Hepatocyte (in vitro differentiated cells): ENCODE data around the gene TECPR1. TPM values are rescaled to one million over a fixed set of nuclear protein-coding genes. Genes with fewer than 3 reads are reported as not detected.

Source experiments
- DNase-seq: peaks from one replicate; pipeline ENCODE4 v3.0.0-alpha.2; 2016; ENCODE audit warnings: low spot score
- H2AFZ ChIP-seq: fragments of 200-600 bp; sonication (generic); 2 replicates; pipeline ENCODE4 v1.6.0; 2016; ENCODE audit warnings: antibody characterized with exemption, mild to moderate bottlenecking
- H3K27ac ChIP-seq: fragments of 200-600 bp; sonication (generic); 2 replicates; pipeline ENCODE4 v1.5.1; 2016; ENCODE audit warnings: mild to moderate bottlenecking
- H3K27me3 ChIP-seq: fragments of 200-600 bp; sonication (generic); 2 replicates; pipeline ENCODE4 v1.6.1; 2016
- H3K36me3 ChIP-seq: fragments of 200-600 bp; sonication (generic); replicated peaks from 2 replicates; pipeline ENCODE4 v1.5.1; 2016; ENCODE audit warnings: low read depth; ENCODE audit not compliant: insufficient read depth
- H3K4me1 ChIP-seq: fragments of 200-600 bp; sonication (generic); 2 replicates; pipeline ENCODE4 v1.5.1; 2016; ENCODE audit warnings: mild to moderate bottlenecking, moderate library complexity; ENCODE audit not compliant: insufficient read depth
- H3K4me2 ChIP-seq: fragments of 200-600 bp; sonication (generic); 2 replicates; pipeline ENCODE4 v1.6.0; 2016
- H3K4me3 ChIP-seq: fragments of 200-600 bp; sonication (generic); 2 replicates; pipeline ENCODE4 v1.5.1; 2016; ENCODE audit warnings: mild to moderate bottlenecking
- H3K79me2 ChIP-seq: fragments of 200-600 bp; sonication (generic); 2 replicates; pipeline ENCODE4 v1.6.0; 2017; ENCODE audit warnings: mild to moderate bottlenecking
- H3K9me2 ChIP-seq: fragments of 200-600 bp; sonication (generic); replicated peaks from 2 replicates; pipeline ENCODE4 v1.6.0; 2017; ENCODE audit warnings: mild to moderate bottlenecking; ENCODE audit not compliant: insufficient read depth
- H3K9me3 ChIP-seq: fragments of 200-600 bp; sonication (generic); 2 replicates; pipeline ENCODE4 v1.5.1; 2016; ENCODE audit warnings: low read depth, mild to moderate bottlenecking
- H4K20me1 ChIP-seq: fragments of 200-600 bp; sonication (generic); 2 replicates; pipeline ENCODE4 v1.6.0; 2016; ENCODE audit warnings: mild to moderate bottlenecking; ENCODE audit not compliant: insufficient read depth, poor library complexity, severe bottlenecking
- EZH2 ChIP-seq: fragments of 200-600 bp; sonication (generic); IDR thresholded peaks from 2 replicates; pipeline ENCODE4 v1.6.1; 2016; ENCODE audit warnings: antibody characterized with exemption, mild to moderate bottlenecking, borderline replicate concordance
- EZH2phosphoT487 ChIP-seq: fragments of 200-600 bp; sonication (generic); IDR thresholded peaks from one replicate; pipeline ENCODE4 v1.6.1; 2018; ENCODE audit warnings: antibody characterized with exemption, mild to moderate bottlenecking, low read depth, moderate library complexity; ENCODE audit not compliant: unreplicated experiment, severe bottlenecking
- WGBS: methylation state at CpG from one replicate; pipeline ENCODE4 v1.1.6; 2016; ENCODE audit warnings: low lambda C conversion rate; ENCODE audit errors: missing lambda C conversion rate; 5-methylcytosine and 5-hydroxymethylcytosine counted together
- polyA plus RNA-seq: library from polyadenylated mRNA; unstranded; fragments of >200 nt; fragmentation: Nextera tagmentation; extraction: Ambion mirVana; gene quantifications from 2 replicates; pipeline ENCODE4 v1.2.1, GENCODE V29; 2016
- total RNA-seq: library from RNA; depleted of rRNA; stranded (reverse); fragments of >200 nt; gene quantifications from 2 replicates; pipeline ENCODE4 v1.2.3, GENCODE V29; 2014
- TF ChIP-seq, protein P1 (sequence below): fragments of 200-600 bp; sonication (generic); IDR thresholded peaks from 2 replicates; pipeline ENCODE4 v1.5.1; 2016; ENCODE audit warnings: antibody characterized with exemption, mild to moderate bottlenecking; ENCODE audit not compliant: poor library complexity

Gene TECPR1
- total and polyA plus RNA-seq, 2 experiments from 2014 or later = 9.8 to 10.7 TPM

- H3K4me1 ChIP-seq = peaks cover 6% of the 10 kb centered on the region
- H4K20me1 ChIP-seq = no peaks in the 10 kb centered on the region
- no peaks in the 10 kb centered on the region for H3K9me2 ChIP-seq
- no peaks in the 10 kb centered on the region for H3K36me3 ChIP-seq
- H2AFZ ChIP-seq = no peak overlapping the region
- H3K4me2 ChIP-seq = no peak overlapping the region
- no peaks in the 10 kb centered on the region for H3K79me2 ChIP-seq
- H3K9me3 ChIP-seq = no peaks in the 10 kb centered on the region
- no peaks in the 10 kb centered on the region for H3K27me3 ChIP-seq
- DNase-seq = no peak
- no peak overlapping the region for H3K4me3 ChIP-seq
- no peak overlapping the region for H3K27ac ChIP-seq
- 96% methylated on average over 8 of the region's 8 CpGs for WGBS
- no peak for TF ChIP-seq EZH2
- TF ChIP-seq, protein P1, sequence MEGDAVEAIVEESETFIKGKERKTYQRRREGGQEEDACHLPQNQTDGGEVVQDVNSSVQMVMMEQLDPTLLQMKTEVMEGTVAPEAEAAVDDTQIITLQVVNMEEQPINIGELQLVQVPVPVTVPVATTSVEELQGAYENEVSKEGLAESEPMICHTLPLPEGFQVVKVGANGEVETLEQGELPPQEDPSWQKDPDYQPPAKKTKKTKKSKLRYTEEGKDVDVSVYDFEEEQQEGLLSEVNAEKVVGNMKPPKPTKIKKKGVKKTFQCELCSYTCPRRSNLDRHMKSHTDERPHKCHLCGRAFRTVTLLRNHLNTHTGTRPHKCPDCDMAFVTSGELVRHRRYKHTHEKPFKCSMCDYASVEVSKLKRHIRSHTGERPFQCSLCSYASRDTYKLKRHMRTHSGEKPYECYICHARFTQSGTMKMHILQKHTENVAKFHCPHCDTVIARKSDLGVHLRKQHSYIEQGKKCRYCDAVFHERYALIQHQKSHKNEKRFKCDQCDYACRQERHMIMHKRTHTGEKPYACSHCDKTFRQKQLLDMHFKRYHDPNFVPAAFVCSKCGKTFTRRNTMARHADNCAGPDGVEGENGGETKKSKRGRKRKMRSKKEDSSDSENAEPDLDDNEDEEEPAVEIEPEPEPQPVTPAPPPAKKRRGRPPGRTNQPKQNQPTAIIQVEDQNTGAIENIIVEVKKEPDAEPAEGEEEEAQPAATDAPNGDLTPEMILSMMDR = no peak
- TF ChIP-seq EZH2phosphoT487 = no peak
These were observed 71.3 kb downstream of the TECPR1 start for GRCh38 chr7:98180751-98181150.

DNA sequence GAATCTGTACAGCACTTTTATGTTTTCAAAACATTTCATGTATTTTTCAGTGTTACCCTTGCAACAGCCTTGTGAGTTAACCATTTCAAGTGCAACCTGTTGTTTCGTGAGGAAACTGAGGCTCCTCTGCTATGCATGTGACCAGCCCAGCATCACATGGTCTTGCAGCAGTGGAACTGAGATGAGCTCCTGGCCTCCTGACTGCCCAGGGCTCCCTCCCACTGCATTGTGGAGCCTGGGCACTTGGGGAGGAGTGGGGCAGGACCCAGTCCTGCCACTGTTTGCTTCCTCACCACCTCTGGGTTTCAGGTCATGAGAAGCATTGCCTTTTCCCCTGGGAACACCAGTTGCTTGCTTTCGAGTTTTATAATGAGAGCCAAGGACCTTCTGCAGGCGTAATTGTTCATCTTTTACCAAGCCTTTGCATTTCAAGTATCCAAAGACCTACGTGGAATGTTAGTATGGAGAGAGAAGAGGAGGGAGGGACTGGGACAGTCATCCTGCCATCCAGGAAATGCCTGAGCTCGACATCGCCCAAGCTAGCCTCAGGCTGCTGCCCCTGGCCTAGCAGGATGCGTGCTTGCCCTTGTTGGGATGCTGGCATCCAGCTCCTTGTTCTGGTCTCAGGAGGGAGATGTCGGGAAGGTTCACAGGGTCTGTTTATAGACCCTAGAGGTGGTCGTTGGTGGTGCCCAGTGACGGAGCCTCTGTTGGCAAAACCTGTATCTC lies 73.1 kb downstream of the TECPR1 start:
- Histone ChIP-seq H3K27me3 (no peaks in the 10 kb centered on the region), H2AFZ (no peak overlapping the region), H3K79me2 (no peaks in the 10 kb centered on the region), H4K20me1 (no peaks in the 10 kb centered on the region), H3K27ac (no peak overlapping the region), H3K4me1 (peaks cover 11% of the 10 kb centered on the region), H3K36me3 (no peaks in the 10 kb centered on the region), H3K4me2 (no peak overlapping the region), H3K9me2 (no peaks in the 10 kb centered on the region), H3K9me3 (no peaks in the 10 kb centered on the region), H3K4me3 (no peak overlapping the region)
- no peak for DNase-seq
- TF ChIP-seq EZH2 (no peak), EZH2phosphoT487 (no peak)
- TF ChIP-seq, protein P1 = no peak
- WGBS = 90% methylated on average over 10 of the region's 10 CpGs

DNA sequence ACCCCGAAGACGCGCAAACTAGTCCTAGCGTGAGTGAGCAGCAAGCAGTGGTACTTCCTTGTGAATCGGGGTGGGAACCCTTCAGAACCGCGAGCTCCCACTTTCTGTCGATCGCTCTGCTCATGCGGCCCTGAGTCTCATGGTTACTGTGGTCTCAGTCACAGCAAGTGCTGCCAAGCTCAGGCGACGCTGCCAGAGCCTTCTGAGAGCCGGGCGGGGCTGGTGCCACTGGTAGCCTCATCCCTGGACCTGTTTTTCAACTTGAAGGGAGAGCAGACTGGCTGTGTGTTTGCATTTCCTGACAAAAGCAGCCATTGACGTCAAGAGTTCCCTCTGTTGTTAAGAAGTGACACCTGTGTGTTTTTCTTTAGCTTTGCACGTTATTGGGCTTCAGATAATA lies 73.7 kb downstream of the TECPR1 start:
- no peak for DNase-seq
- TF ChIP-seq, protein P1 = no peak
- no peak for TF ChIP-seq EZH2
- WGBS = 86% methylated on average over 16 of the region's 16 CpGs
- Histone ChIP-seq H3K79me2 (no peaks in the 10 kb centered on the region), H3K36me3 (no peaks in the 10 kb centered on the region), H3K9me3 (no peaks in the 10 kb centered on the region), H3K4me3 (no peak overlapping the region), H3K9me2 (no peaks in the 10 kb centered on the region), H4K20me1 (no peaks in the 10 kb centered on the region), H3K4me1 (peaks cover 11% of the 10 kb centered on the region), H3K27ac (no peak overlapping the region), H2AFZ (no peak overlapping the region), H3K4me2 (no peak overlapping the region), H3K27me3 (no peaks in the 10 kb centered on the region)
